Stimulated activated CD4-positive, alpha-beta T cell treated with anti-CD3 and anti-CD28 coated beads, Interleukin-1b, Interleukin-23, amount 100 ng/mL, for 48 hours (primary cell): ENCODE data around the gene CCDC6.
"Not testable (repeated sequence)": the region's sequence is repeated elsewhere in the genome, so short reads cannot be mapped to it uniquely, and the experiment has no call there.

Experiments used
- DNase-seq: peaks from one replicate; pipeline ENCODE4 v3.0.0-alpha.2; 2020

Gene CCDC6

DNA sequence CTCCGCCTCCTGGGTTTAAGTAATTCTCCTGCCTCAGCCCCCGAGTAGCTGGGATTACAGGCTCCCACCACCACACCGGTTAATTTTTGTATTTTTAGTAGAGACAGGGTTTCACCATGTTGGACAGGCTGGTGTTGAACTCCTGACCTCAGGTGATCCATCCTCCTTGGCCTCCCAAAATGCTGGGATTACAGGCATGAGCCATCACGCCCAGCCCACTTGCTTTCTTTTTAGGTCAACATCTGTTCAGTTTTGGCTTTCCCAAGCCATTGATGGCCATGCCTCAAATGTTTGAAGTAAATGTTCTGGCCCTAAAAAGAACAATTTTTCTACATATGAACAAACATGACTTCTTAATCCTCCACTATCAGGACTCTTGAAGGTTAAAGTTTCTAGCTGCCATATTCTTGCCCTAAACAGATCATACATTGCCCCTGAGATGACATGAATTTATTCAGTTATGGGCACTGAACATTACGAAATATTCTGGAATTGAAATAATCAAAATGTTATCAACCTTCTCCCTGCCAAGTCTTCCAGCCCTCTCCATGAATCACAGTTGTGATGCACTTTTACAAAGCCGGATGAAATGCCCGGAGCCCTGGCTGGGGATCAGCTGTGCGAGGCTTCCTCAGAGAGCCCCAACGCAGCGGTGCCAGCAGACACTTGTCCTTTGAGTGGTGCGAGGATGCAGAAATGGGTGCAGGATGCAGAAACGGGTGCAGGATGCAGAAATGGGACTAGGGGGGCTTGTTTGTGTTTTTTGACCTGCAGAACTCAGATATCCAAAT, 156.0 kb downstream of the CCDC6 start:
- no peak for DNase-seq

DNA sequence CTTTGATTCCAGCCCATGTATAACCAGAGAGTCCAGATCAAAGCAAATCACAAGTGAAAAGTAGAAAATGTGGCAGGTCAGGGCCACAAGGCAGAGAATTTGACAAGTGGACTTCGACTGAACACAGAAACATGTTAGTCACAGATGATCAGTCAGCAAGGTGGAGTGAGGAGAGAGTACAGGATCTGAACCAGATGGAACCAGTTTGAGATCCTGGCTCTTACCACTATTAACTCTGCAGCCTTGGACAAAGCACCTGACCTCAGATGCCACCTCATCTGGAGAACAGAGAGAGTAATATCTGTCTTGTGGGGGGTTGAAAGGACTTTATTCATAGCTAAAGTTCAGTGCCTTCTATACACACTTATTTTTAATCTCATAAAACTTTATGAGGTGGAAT, 157.5 kb downstream of the CCDC6 start:
- DNase-seq = no peak

DNA sequence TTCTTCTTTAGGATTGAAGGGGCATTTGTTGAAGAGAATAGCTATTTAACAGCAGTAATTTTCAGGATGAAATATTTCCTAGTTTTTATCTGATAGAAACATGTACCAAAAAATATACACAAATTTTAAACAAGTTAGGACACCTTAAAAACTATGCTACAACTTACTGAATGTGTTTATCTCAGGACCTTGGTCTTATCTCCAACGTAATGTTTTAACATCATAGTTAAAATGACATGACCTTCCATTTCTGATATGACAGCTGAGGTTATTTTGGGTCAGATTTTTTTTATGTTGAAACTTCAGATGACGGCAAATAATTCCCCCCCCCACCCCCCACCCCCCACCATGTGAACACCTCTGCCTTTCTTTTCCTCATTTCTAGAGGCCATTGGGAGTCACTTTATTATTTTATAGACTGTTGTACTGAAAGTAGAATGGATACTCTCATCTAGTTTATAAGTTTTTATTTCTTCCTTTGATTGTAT, 161.1 kb downstream of the CCDC6 start:
- no peak for DNase-seq

DNA sequence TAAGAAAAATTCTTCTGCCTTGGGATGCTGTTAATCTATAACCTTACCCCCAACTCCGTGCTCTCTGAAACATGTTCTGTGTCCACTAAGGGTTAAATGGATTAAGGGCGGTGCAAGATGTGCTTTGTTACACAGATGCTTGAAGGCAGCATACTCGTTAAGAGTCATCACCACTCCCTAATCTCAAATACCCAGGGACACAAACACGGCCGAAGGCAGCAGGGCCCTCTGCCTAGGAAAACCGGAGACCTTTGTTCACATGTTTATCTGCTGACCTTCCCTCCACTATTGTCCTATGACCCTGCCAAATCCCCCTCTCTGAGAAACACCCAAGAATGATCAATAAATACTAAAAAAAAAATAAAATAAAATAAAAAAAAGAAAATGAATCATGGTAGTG, 161.6 kb downstream of the CCDC6 start:
- DNase-seq = not testable (repeated sequence)

DNA sequence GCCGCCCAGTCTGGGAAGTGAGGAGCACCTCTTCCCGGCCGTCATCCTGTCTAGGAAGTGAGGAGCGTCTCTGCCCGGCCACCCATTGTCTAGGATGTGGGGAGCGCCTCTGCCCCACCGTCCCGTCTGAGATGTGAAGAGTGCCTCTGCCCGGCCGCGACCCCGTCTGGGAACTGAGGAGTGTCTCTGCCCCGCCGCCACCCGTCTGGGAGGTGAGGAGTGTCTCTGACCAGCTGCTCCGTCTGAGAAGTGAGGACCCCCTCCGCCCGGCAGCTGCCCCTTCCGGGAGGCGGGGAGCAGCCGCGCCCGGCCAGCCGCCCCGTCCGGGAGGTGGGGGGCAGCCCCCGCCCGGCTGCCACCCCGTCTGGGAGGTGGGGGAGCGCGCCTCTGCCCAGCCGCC, 162.2 kb downstream of the CCDC6 start:
- DNase-seq = not testable (repeated sequence)

DNA sequence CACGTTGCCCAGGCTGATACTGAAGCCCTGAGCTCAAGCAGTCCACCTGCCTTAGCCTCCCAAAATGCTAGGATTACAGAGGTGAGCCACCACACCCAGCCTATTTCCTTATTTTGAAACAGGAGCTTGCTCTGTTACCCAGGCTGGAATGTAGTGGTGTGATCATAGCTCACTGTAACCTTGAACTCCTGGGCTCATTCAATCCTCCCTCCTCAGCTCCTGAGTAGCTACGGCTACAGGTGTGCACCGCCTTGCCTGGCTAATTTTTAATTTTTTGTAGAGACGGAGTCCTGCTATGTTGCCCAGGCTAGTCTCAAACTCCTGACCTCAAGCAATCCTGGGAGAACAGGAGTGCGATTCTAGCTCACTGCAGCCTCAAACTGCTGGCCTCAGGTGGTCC, 164.8 kb downstream of the CCDC6 start:
- DNase-seq = no peak

DNA sequence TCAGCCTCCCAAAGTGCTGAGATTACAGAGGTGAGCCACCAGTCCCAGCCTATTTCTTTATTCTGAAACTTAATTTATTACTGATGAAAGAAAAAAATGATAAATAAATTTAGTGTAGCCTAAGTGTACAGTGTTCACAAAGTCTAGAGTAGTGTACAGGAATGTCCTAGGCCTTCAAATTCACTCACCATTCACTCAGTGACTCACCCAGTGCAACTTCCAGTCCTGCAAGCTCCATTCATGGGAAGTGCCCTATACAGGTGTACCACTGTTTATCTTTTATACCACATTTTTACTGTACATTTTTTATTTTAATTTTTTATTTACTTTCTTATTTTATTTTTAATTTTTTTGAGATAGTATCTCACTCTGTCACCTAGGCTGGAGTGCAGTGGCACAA, 165.3 kb downstream of the CCDC6 start:
- no peak for DNase-seq
